Measurements from ENCODE around the gene MYADML2. TPM values are rescaled to one million over a fixed set of nuclear protein-coding genes. Genes with fewer than 3 reads are reported as not detected.
A peak's percentile ranks its signal among the peaks of the same experiment; 100 is the strongest.

The MYADML2 gene
- total and polyA plus RNA-seq, 10 of the 15 experiments (the other 5 are each of a cell fraction or from before 2014, with no cell fraction given): not detected

DNA sequence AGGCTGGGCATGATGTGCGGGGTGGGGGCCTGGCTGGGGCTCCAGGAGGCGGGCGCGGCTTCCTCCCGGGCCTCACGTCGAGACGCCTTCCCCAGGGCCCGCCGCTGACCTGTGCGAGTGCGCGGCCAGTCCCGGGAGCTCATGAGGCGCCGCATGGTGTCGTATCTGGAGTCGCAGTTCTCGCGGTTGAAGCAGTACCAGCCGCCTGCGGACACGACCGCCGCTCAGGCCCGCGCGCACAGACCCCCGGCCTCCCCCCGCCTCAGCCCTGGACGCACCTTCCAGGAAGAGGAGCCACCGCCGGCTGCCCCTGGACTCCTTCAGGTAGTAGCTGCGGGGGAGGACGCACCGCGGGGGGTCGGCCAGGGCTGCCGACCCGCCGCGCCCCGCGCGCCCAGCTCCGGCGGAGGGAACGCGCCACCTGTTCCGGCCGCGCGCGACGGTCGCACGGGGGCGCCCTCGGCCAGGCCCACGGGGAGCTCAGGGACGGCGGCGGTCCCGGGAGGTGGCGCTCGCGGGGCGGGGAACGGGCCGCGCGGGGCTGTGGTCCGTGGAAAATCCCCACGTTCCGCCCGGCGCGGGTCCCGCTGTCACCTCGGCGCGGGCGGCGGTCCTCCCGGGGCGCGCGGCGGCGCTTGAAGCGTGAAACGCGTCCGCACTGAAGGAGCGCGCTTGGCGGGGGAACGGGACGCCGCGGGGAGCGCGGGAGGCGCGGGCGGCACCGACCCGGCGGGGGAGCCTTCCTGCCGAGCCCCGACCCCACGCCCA is 12.5 kb upstream of the MYADML2 start (continued):
- TF ChIP-seq BMI1 (IDR thresholded peaks at IDR 0.05; ENCODE audit: borderline replicate concordance): no peak
- no peak for TF ChIP-seq CHD1 (IDR thresholded peaks at IDR 0.05; ENCODE audit: low read depth, low read length)
- TF ChIP-seq LARP7 (IDR thresholded peaks at IDR 0.05): peak; percentile 93; the same call in 1 of the 2 replicates
- peak; percentile 95 for TF ChIP-seq RAD21 (IDR thresholded peaks at IDR 0.05; ENCODE audit: insufficient read depth, low read depth, low read length)
- TF ChIP-seq RCOR1 (conservative IDR thresholded peaks at IDR 0.05; ENCODE audit: low read depth, low read length): 0 out of 2 replicates have a peak, but pooled peaks have one; percentile 67
- peak; percentile 98 for TF ChIP-seq SMARCA5 (IDR thresholded peaks at IDR 0.05)
- TF ChIP-seq IKZF1 (conservative IDR thresholded peaks at IDR 0.05): peak; percentile 89
- TF ChIP-seq SIX5 (IDR thresholded peaks at IDR 0.05; ENCODE audit: low read depth, low read length, severe bottlenecking): no peak
- TF ChIP-seq RB1 (IDR thresholded peaks at IDR 0.05; ENCODE audit: borderline replicate concordance): peak; percentile 92; the same call in 1 of the 2 replicates
- peak; percentile 87 for TF ChIP-seq DPF2 (IDR thresholded peaks at IDR 0.05)
- TF ChIP-seq CBX3 (IDR thresholded peaks at IDR 0.05; ENCODE audit: borderline replicate concordance, low read depth): no peak
- no peak for TF ChIP-seq KDM1A (IDR thresholded peaks at IDR 0.05; ENCODE audit: borderline replicate concordance)
- TF ChIP-seq BHLHE40 (IDR thresholded peaks at IDR 0.05; ENCODE audit: borderline replicate concordance in 1 of 2, low read depth in 2 of 2, low read length in 1 of 2): peak; percentile 13 to 74; a peak in 2 of 4 replicates
- no peak for TF ChIP-seq NFIC (IDR thresholded peaks at IDR 0.05; ENCODE audit: low read depth, low read length)
- no peak for TF ChIP-seq MYB (IDR thresholded peaks at IDR 0.05; ENCODE audit: borderline replicate concordance, low read depth, low read length)
- TF ChIP-seq, protein P1, sequence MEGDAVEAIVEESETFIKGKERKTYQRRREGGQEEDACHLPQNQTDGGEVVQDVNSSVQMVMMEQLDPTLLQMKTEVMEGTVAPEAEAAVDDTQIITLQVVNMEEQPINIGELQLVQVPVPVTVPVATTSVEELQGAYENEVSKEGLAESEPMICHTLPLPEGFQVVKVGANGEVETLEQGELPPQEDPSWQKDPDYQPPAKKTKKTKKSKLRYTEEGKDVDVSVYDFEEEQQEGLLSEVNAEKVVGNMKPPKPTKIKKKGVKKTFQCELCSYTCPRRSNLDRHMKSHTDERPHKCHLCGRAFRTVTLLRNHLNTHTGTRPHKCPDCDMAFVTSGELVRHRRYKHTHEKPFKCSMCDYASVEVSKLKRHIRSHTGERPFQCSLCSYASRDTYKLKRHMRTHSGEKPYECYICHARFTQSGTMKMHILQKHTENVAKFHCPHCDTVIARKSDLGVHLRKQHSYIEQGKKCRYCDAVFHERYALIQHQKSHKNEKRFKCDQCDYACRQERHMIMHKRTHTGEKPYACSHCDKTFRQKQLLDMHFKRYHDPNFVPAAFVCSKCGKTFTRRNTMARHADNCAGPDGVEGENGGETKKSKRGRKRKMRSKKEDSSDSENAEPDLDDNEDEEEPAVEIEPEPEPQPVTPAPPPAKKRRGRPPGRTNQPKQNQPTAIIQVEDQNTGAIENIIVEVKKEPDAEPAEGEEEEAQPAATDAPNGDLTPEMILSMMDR (IDR thresholded peaks at IDR 0.05 in 2 of 3, conservative IDR thresholded peaks at IDR 0.05 in 1 of 3; ENCODE audit: control insufficient read depth in 2 of 3, extremely low read depth in 1 of 3, insufficient read depth in 1 of 3, low read depth in 3 of 3, low read length in 3 of 3): peak; percentile 73 to 99 (median 74); a peak in 4 of 6 replicates
- peak; percentile 71; the same call in 1 of the 2 replicates for TF ChIP-seq NFXL1 (IDR thresholded peaks at IDR 0.05; ENCODE audit: borderline replicate concordance)
- TF ChIP-seq, protein P2, sequence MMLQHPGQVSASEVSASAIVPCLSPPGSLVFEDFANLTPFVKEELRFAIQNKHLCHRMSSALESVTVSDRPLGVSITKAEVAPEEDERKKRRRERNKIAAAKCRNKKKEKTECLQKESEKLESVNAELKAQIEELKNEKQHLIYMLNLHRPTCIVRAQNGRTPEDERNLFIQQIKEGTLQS (IDR thresholded peaks at IDR 0.05; ENCODE audit: borderline replicate concordance, extremely low read depth, low read depth, low read length): peak; percentile 50; the same call in 1 of the 2 replicates
- TF ChIP-seq ZSCAN29 (IDR thresholded peaks at IDR 0.05): peak; percentile 79
- no peak for TF ChIP-seq HDAC2 (IDR thresholded peaks at IDR 0.05)
- no peak for TF ChIP-seq TCF7 (IDR thresholded peaks at IDR 0.05; ENCODE audit: borderline replicate concordance)
- TF ChIP-seq NBN (IDR thresholded peaks at IDR 0.05): no peak
- no peak for TF ChIP-seq RAD51 (IDR thresholded peaks at IDR 0.05)
- TF ChIP-seq SRF (IDR thresholded peaks at IDR 0.05; ENCODE audit: low read depth in 2 of 2, low read length in 2 of 2): 0 out of 4 replicates have a peak, but pooled peaks of 1 of the 2 experiments have one; percentile 4
- no peak for TF ChIP-seq ZNF384 (IDR thresholded peaks at IDR 0.05; ENCODE audit: borderline replicate concordance, low read depth, low read length)
- TF ChIP-seq, protein P3, sequence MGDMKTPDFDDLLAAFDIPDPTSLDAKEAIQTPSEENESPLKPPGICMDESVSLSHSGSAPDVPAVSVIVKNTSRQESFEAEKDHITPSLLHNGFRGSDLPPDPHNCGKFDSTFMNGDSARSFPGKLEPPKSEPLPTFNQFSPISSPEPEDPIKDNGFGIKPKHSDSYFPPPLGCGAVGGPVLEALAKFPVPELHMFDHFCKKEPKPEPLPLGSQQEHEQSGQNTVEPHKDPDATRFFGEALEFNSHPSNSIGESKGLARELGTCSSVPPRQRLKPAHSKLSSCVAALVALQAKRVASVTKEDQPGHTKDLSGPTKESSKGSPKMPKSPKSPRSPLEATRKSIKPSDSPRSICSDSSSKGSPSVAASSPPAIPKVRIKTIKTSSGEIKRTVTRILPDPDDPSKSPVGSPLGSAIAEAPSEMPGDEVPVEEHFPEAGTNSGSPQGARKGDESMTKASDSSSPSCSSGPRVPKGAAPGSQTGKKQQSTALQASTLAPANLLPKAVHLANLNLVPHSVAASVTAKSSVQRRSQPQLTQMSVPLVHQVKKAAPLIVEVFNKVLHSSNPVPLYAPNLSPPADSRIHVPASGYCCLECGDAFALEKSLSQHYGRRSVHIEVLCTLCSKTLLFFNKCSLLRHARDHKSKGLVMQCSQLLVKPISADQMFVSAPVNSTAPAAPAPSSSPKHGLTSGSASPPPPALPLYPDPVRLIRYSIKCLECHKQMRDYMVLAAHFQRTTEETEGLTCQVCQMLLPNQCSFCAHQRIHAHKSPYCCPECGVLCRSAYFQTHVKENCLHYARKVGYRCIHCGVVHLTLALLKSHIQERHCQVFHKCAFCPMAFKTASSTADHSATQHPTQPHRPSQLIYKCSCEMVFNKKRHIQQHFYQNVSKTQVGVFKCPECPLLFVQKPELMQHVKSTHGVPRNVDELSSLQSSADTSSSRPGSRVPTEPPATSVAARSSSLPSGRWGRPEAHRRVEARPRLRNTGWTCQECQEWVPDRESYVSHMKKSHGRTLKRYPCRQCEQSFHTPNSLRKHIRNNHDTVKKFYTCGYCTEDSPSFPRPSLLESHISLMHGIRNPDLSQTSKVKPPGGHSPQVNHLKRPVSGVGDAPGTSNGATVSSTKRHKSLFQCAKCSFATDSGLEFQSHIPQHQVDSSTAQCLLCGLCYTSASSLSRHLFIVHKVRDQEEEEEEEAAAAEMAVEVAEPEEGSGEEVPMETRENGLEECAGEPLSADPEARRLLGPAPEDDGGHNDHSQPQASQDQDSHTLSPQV (IDR thresholded peaks at IDR 0.05): peak; percentile 94

Measured in GM12878 (cell line).